Measurements from ENCODE around the gene MRPL36.

MRPL36 gene

DNA sequence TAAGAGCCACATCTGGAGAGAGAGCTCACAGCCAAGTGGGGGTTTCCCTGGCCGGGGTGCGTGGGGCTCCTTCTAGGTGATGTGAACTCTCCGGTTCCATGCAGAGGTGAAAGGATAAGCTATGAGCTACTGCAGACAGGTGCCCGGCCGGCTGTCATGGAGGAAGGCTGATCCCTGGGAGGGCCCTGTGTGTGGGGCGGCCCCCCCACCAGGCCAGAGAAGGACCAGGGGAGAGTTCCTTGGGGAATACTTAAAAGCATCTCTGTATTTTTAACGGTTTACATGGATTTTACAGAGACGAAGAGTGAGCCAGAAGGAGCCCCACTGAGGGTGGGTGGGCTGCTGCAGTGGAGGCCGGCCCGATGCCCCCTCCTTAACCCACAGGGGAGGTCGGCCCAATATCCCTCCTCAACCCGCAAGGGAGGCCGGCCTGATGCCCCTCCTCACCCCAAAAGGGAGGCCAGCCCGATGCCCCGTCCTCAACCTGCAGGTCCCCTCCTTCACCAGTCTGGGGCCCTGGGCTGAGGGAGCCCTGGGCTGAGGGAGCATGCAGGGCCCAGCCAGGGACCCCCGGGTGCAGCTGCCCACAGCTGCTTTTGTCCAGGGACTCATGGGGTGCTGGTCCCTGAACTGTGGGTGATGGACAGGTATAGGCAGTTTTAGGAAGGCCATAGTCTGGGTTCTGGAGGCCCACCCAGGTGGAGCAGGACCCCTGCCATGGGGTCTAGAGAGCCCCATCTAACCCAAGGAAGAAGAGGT lies 31.9 kb downstream of the MRPL36 start:
- no peak overlapping the region for H3K4me3 ChIP-seq (ENCODE audit: low read depth, low read length)
- TF ChIP-seq, protein P1, sequence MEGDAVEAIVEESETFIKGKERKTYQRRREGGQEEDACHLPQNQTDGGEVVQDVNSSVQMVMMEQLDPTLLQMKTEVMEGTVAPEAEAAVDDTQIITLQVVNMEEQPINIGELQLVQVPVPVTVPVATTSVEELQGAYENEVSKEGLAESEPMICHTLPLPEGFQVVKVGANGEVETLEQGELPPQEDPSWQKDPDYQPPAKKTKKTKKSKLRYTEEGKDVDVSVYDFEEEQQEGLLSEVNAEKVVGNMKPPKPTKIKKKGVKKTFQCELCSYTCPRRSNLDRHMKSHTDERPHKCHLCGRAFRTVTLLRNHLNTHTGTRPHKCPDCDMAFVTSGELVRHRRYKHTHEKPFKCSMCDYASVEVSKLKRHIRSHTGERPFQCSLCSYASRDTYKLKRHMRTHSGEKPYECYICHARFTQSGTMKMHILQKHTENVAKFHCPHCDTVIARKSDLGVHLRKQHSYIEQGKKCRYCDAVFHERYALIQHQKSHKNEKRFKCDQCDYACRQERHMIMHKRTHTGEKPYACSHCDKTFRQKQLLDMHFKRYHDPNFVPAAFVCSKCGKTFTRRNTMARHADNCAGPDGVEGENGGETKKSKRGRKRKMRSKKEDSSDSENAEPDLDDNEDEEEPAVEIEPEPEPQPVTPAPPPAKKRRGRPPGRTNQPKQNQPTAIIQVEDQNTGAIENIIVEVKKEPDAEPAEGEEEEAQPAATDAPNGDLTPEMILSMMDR (IDR thresholded peaks at IDR 0.05; ENCODE audit: control insufficient read depth, extremely low read depth, insufficient read depth), result no peak
- DNase-seq (ENCODE audit: low read depth), result no peak

DNA sequence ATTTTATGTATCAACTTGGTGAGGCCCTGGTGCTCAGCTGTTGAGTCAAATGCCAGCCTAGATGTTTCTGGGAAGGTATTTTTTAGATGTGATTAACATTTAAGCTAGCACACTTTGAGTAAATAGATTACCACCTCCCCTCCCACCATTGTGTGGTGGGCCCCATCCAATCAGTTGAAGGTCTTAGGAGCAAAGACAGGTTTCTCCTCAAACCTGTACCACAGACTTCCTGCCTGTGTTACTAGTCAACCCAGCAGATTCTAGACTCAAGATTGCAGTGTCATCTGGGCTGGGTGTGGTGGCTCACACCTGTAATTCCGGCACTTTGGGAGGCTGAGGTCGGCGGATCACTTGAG lies 33.8 kb downstream of the MRPL36 start:
- TF ChIP-seq, protein P1 (IDR thresholded peaks at IDR 0.05; ENCODE audit: control insufficient read depth, extremely low read depth, insufficient read depth), result no peak
- no peak overlapping the region for H3K4me3 ChIP-seq (ENCODE audit: low read depth, low read length)
- DNase-seq (ENCODE audit: low read depth), result no peak

DNA sequence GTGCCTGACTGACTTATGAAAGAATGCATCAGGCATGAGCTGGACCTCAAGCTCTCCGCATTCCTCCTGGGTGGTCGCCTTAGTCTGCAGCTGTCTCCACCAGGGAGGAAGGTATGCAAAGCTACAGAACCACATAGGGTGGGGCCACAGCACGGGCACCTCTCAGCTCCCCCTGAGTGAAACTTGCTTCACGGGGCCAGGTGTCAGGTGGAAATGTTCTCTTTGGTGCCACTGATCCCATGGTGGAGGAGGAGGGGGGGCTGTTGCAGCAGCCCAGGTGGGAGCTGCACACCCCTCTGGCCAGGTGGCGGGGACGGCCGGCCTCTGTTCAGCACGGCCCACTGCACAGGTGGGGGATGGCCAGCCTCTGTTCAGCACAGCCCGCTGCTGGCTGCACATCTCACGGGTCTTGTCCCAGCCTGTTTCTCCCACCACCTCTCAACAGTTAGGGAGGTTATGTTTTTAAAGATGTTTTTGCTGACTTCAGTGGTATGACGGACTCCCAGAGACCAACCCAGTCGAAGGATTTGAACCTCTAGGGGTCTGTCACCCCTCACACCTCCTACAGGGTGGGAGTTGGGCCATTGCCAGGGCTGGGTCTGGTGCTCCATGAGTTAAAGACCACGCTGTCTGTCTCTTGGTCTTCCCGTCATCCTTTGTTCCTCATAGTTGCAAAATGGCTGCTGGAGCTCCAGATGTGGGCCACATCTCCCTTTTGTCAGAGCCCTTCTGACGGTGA lies 34.3 kb downstream of the MRPL36 start:
- H3K4me3 ChIP-seq (ENCODE audit: low read depth, low read length), result no peak overlapping the region
- TF ChIP-seq, protein P1 (IDR thresholded peaks at IDR 0.05; ENCODE audit: control insufficient read depth, extremely low read depth, insufficient read depth), result no peak
- no peak for DNase-seq (ENCODE audit: low read depth)

DNA sequence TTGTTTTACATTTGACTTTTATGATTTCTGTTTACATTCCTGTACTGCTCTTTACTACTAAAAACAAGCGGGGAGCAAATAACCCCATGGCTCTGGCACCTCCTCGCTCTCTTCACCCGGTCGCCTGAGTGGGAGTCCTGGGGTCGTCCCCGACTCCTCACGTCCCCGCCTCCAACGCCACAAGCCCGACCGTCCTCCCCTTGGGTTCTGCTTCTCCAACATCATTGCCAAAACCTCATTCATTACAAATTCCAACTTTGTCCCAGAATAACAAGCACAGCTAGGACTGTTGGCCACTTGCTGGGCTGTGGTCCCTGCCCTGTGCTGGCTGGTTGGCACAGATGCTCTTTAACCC lies 35.1 kb downstream of the MRPL36 start:
- no peak overlapping the region for H3K4me3 ChIP-seq (ENCODE audit: low read depth, low read length)
- TF ChIP-seq, protein P1 (IDR thresholded peaks at IDR 0.05; ENCODE audit: control insufficient read depth, extremely low read depth, insufficient read depth), result no peak
- DNase-seq (ENCODE audit: low read depth), result no peak

DNA sequence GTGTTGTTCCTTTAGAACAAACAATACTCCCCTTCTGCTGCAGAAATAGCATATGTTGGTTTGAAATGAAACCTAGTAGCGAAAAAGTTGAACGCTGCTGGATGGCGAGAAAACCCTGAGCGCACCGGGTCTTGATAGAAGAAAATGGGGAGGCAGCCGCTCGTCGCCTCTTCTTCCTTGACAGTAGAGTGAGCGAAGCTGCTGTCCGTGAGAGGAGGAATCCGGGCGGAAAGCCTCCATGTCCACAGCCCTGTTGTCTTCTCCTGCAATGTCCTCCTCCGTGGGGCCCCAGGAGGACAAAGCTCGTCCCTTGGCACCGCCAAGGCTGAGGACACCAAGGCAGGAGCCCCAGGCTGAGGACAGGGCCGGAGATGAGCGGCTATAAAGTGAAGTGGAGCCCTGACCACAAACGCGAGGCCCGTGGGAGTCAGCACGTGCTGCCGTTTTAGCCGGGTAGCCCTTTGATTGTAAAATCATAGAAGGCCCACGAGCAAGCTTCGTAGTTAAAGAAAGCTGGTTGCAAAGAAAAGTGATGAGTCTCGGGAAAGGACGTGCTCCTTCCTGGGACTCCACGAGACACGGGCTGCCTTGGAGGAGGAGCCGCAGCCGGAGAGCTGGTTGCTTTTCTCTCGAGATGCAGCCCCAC lies 35.6 kb downstream of the MRPL36 start:
- no peak overlapping the region for H3K4me3 ChIP-seq (ENCODE audit: low read depth, low read length)
- TF ChIP-seq, protein P1 (IDR thresholded peaks at IDR 0.05; ENCODE audit: control insufficient read depth, extremely low read depth, insufficient read depth), result no peak
- DNase-seq (ENCODE audit: low read depth), result no peak

DNA sequence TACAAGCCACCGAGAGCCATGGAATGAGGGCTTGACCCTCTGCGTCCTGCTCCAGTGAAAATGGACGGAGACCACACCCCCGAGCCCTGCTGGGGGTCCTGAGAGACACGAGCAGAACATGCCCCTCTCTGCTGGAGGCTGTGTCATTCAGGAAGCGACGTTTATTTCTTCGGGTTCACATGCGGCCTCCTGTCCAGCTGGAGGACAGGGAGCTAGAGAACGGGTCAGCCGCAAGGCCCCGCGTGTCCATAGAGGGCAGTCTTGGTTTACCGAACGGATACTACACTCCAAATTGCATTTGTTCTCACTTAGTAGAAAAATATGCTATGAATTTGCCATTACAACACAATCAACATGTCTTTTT lies 36.1 kb downstream of the MRPL36 start:
- TF ChIP-seq, protein P1 (IDR thresholded peaks at IDR 0.05; ENCODE audit: control insufficient read depth, extremely low read depth, insufficient read depth), result peak; percentile 87
- no peak for DNase-seq (ENCODE audit: low read depth)
- H3K4me3 ChIP-seq (ENCODE audit: low read depth, low read length), result no peak overlapping the region
